Esophagus squamous epithelium (tissue), 4 donors: ENCODE data around the gene UNC5B.

Experiments used
- POLR2A ChIP-seq, 4 donors: fragments of 450-650 bp; IDR thresholded peaks; one replicate each; pipeline ENCODE4 v1.6.1; 2017; ENCODE audit warnings: antibody characterized with exemption in 4 of 4, mild to moderate bottlenecking in 4 of 4, moderate library complexity in 3 of 4
- TF ChIP-seq, protein P1 (sequence below), 6 experiments: fragments of 450-650 bp in 4 of 6; fragments of 200-600 bp in 2 of 6; sonication (generic) in 2 of 6; IDR thresholded peaks; one replicate each; pipeline ENCODE4 v1.5.1; 2016 to 2019; ENCODE audit warnings: antibody characterized with exemption in 6 of 6, mild to moderate bottlenecking in 4 of 6, moderate library complexity in 4 of 6

DNA sequence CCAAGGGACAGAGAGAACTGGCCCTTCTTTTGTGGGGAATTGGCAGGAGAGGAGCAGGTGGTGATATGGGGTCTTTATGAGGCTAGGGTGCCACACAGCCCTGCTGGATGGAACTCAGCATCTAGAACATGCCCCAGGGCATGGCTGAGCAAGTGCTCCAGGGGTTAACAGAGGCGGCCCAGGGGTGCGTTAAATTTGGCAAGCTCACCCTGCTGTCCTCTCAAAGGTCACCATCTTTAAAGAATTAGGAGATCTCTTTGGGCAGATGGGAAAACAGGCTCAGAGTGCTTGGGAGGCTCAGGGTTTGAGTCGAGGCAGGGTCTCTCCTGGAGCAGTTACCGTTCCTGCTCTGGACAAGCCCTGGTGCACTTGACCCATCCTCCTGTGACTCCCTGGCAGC lies 21.4 kb upstream of the UNC5B start:
- TF ChIP-seq, protein P1, sequence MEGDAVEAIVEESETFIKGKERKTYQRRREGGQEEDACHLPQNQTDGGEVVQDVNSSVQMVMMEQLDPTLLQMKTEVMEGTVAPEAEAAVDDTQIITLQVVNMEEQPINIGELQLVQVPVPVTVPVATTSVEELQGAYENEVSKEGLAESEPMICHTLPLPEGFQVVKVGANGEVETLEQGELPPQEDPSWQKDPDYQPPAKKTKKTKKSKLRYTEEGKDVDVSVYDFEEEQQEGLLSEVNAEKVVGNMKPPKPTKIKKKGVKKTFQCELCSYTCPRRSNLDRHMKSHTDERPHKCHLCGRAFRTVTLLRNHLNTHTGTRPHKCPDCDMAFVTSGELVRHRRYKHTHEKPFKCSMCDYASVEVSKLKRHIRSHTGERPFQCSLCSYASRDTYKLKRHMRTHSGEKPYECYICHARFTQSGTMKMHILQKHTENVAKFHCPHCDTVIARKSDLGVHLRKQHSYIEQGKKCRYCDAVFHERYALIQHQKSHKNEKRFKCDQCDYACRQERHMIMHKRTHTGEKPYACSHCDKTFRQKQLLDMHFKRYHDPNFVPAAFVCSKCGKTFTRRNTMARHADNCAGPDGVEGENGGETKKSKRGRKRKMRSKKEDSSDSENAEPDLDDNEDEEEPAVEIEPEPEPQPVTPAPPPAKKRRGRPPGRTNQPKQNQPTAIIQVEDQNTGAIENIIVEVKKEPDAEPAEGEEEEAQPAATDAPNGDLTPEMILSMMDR (IDR thresholded peaks at IDR 0.05), result no peak
- no peak for TF ChIP-seq POLR2A (IDR thresholded peaks at IDR 0.05)
